ENCODE results near the gene G3BP2. TPM values are rescaled to one million over a fixed set of nuclear protein-coding genes. Genes with fewer than 3 reads are reported as not detected.
"Not testable (repeated sequence)": the region's sequence is repeated elsewhere in the genome, so short reads cannot be mapped to it uniquely, and the experiment has no call there.

G3BP2 gene
- total and polyA plus RNA-seq, 4 donors = 15.7 to 81.6 (median 55.1) TPM

DNA sequence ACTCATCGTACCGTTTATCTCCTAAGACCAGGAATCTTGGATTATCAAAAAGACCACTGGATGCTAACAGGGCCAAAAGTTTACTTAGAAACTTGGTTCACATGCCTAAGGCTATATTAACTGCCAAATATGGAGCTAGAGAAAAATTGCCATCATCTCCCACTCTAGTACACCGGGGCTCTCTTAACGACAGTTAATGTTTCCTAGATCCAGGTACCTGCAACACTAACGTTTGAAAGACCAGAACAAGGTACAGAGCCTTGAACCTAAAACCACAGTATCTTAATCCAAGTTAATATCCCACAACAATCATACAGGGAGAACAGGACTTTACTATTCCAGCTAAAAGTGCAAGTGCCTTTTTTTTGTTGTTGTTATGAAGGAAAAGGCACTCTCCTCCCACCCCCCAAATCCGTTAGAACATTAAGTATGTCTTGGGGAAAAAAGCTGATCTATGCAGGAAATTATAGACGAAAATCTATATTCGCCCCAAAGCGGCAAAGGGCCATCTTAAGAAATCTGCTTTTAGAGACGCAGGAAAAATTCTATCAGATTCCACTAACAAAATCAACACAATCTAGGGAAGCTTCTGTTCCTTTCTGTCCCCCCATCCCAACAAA is 1.3 kb downstream of the G3BP2 start:
- H3K27ac ChIP-seq (ENCODE audit: low read depth in 1 of 2, low read length in 2 of 2) = peak overlapping the region; percentile 95 to 97
- no peak for TF ChIP-seq RXRA (IDR thresholded peaks at IDR 0.05)
- TF ChIP-seq HNF4A (conservative IDR thresholded peaks at IDR 0.05) = no peak
- no peak for TF ChIP-seq FOXA1 (IDR thresholded peaks at IDR 0.05)

DNA sequence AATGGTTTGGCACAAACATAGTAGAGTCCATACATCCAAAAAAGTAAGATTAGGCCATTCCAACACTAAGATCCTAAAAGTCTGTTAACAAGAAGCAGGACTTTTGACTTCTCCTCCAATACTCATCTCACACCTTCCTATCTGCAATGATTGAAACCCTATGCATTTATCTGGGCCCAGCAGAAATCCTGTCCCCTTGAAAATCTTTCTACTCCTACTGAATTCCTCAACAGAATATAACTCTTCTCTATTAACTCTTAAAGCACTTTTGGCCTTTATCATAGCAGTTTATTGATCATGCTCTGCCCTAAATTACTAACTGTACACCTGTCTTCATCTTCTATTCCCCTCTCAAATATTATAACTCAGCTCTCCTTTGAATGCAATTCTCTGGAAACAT is 4.6 kb downstream of the G3BP2 start:
- H3K9ac ChIP-seq (ENCODE audit: low read depth in 1 of 2, low read length in 2 of 2) = no peak overlapping the region
- no peak for DNase-seq (ENCODE audit: low spot score)
- no peaks in the 10 kb centered on the region for H3K9me3 ChIP-seq (ENCODE audit: control insufficient read depth in 4 of 4, low read length in 3 of 4)
- TF ChIP-seq, protein P1, sequence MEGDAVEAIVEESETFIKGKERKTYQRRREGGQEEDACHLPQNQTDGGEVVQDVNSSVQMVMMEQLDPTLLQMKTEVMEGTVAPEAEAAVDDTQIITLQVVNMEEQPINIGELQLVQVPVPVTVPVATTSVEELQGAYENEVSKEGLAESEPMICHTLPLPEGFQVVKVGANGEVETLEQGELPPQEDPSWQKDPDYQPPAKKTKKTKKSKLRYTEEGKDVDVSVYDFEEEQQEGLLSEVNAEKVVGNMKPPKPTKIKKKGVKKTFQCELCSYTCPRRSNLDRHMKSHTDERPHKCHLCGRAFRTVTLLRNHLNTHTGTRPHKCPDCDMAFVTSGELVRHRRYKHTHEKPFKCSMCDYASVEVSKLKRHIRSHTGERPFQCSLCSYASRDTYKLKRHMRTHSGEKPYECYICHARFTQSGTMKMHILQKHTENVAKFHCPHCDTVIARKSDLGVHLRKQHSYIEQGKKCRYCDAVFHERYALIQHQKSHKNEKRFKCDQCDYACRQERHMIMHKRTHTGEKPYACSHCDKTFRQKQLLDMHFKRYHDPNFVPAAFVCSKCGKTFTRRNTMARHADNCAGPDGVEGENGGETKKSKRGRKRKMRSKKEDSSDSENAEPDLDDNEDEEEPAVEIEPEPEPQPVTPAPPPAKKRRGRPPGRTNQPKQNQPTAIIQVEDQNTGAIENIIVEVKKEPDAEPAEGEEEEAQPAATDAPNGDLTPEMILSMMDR (IDR thresholded peaks at IDR 0.05; ENCODE audit: low read depth, low read length, missing input control) = no peak
- TF ChIP-seq TAF1 (conservative IDR thresholded peaks at IDR 0.05) = no peak
- TF ChIP-seq EGR1 (IDR thresholded peaks at IDR 0.05; ENCODE audit: low read depth in 2 of 2) = no peak
- TF ChIP-seq RXRA (IDR thresholded peaks at IDR 0.05) = no peak
- TF ChIP-seq RAD21 (IDR thresholded peaks at IDR 0.05) = no peak
- TF ChIP-seq FOXA2 (IDR thresholded peaks at IDR 0.05) = no peak
- no peak for TF ChIP-seq SP1 (IDR thresholded peaks at IDR 0.05)
- no peak for TF ChIP-seq HNF4G (IDR thresholded peaks at IDR 0.05)
- no peak for TF ChIP-seq YY1 (IDR thresholded peaks at IDR 0.05)
- no peak for TF ChIP-seq NR2F2 (IDR thresholded peaks at IDR 0.05)
- TF ChIP-seq, protein P2, sequence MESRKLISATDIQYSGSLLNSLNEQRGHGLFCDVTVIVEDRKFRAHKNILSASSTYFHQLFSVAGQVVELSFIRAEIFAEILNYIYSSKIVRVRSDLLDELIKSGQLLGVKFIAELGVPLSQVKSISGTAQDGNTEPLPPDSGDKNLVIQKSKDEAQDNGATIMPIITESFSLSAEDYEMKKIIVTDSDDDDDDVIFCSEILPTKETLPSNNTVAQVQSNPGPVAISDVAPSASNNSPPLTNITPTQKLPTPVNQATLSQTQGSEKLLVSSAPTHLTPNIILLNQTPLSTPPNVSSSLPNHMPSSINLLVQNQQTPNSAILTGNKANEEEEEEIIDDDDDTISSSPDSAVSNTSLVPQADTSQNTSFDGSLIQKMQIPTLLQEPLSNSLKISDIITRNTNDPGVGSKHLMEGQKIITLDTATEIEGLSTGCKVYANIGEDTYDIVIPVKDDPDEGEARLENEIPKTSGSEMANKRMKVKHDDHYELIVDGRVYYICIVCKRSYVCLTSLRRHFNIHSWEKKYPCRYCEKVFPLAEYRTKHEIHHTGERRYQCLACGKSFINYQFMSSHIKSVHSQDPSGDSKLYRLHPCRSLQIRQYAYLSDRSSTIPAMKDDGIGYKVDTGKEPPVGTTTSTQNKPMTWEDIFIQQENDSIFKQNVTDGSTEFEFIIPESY (IDR thresholded peaks at IDR 0.05) = no peak
- no peak overlapping the region for H3K4me3 ChIP-seq (ENCODE audit: low read depth in 1 of 3, low read length in 3 of 3)
- H3K27ac ChIP-seq (ENCODE audit: low read depth in 1 of 2, low read length in 2 of 2) = no peak overlapping the region
- peaks cover 2 to 17% (median 11%) of the 10 kb centered on the region in 4 donors for H3K4me1 ChIP-seq (ENCODE audit: control insufficient read depth in 4 of 4, insufficient read depth in 4 of 4, low read length in 3 of 4)
- H3K36me3 ChIP-seq (ENCODE audit: control insufficient read depth in 4 of 4, insufficient read depth in 3 of 4, low read depth in 1 of 4, low read length in 3 of 4) = no peaks in the 10 kb centered on the region
- no peaks in the 10 kb centered on the region for H3K27me3 ChIP-seq (ENCODE audit: control insufficient read depth in 4 of 4, insufficient read depth in 4 of 4, low read length in 3 of 4)

More for the DNA sequence above, 1.3 kb downstream of the G3BP2 start:
- no peak for DNase-seq (ENCODE audit: low spot score)
- H3K36me3 ChIP-seq (ENCODE audit: control insufficient read depth in 4 of 4, insufficient read depth in 3 of 4, low read depth in 1 of 4, low read length in 3 of 4) = no peaks in the 10 kb centered on the region
- 13% methylated on average over 10 of the region's 10 CpGs for WGBS
- no peaks in the 10 kb centered on the region for H3K27me3 ChIP-seq (ENCODE audit: control insufficient read depth in 4 of 4, insufficient read depth in 4 of 4, low read length in 3 of 4)
- H3K4me3 ChIP-seq (ENCODE audit: low read depth in 1 of 3, low read length in 3 of 3) = peak overlapping the region; percentile 63 to 98 (median 93)
- peak overlapping the region; percentile 75 to 82 for H3K9ac ChIP-seq (ENCODE audit: low read depth in 1 of 2, low read length in 2 of 2)
- peaks cover 0 to 24% (median 17%) of the 10 kb centered on the region in 4 donors for H3K4me1 ChIP-seq (ENCODE audit: control insufficient read depth in 4 of 4, insufficient read depth in 4 of 4, low read length in 3 of 4)
- no peaks in the 10 kb centered on the region for H3K9me3 ChIP-seq (ENCODE audit: control insufficient read depth in 4 of 4, low read length in 3 of 4)

DNA sequence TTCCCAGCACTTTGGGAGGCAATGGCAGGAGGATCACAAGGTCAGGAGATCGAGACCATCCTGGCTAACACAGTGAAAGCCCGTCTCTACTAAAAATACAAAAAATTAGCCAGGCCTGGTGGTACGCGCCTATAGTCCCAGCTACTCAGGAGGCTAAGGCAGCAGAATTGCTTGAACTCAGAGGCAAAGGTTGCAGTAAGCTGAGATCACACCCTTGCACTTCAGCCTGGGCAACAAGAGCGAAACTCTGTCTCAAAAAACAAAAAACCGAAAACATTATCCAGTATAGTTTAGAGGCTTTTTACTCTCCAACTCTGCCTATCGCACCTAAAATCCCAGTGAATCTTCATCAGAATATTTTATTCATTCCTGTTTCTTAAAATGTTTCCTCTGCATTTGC is 5.6 kb downstream of the G3BP2 start:
- not testable (repeated sequence) for H3K27me3 ChIP-seq (ENCODE audit: control insufficient read depth in 4 of 4, insufficient read depth in 4 of 4, low read length in 3 of 4); DNase-seq (ENCODE audit: low spot score); H3K36me3 ChIP-seq (ENCODE audit: control insufficient read depth in 4 of 4, insufficient read depth in 3 of 4, low read depth in 1 of 4, low read length in 3 of 4); H3K4me3 ChIP-seq (ENCODE audit: low read depth in 1 of 3, low read length in 3 of 3); H3K27ac ChIP-seq (ENCODE audit: low read depth in 1 of 2, low read length in 2 of 2); H3K9ac ChIP-seq (ENCODE audit: low read depth in 1 of 2, low read length in 2 of 2); H3K9me3 ChIP-seq (ENCODE audit: control insufficient read depth in 4 of 4, low read length in 3 of 4)
- H3K4me1 ChIP-seq (ENCODE audit: control insufficient read depth in 4 of 4, insufficient read depth in 4 of 4, low read length in 3 of 4) = peaks cover 2 to 17% (median 11%) of the 10 kb centered on the region in 4 donors
- 80% methylated on average over 7 of the region's 7 CpGs for WGBS
